Endothelial cell of umbilical vein (primary cell): ENCODE measurements around the gene FAM171A2. TPM values are rescaled to one million over a fixed set of nuclear protein-coding genes. Genes with fewer than 3 reads are reported as not detected.

Source experiments
- Bru-seq: library from RNA; stranded (reverse); fragments of 400-500 nt; gene quantifications from one replicate; lab custom pipeline; 2021; lab: Mats Ljungman, UMichigan
- BruChase-seq, 2 experiments: library from RNA; stranded (reverse); fragments of 400-500 nt; gene quantifications; one replicate each; lab custom pipeline; 2021; lab: Mats Ljungman, UMichigan
- BruUV-seq: library from RNA; stranded (reverse); fragments of 400-500 nt; replicated peaks from 2 replicates; lab custom pipeline; 2021; lab: Mats Ljungman, UMichigan
- CTCF ChIA-PET: fragments of 300-600, 350-600 bp; sonication (Branson Sonifier 250); formaldehyde crosslinking; loops from one replicate; lab custom pipeline; 2021; ENCODE audit warnings: antibody characterized with exemption, inconsistent platforms; lab: Charles Lee
- POLR2A ChIA-PET: fragments of 300-600, 350-600 bp; sonication (Branson Sonifier 250); formaldehyde crosslinking; loops from one replicate; lab custom pipeline; 2021; ENCODE audit warnings: antibody characterized with exemption, inconsistent platforms; lab: Charles Lee
- DNase-seq: peaks from one replicate; pipeline ENCODE4 v3.0.0-alpha.2; 2011; ENCODE audit warnings: low read depth, low spot score
- FAIRE-seq: peaks from 2 replicates; lab custom pipeline; 2011; peaks lifted over from hg19 to GRCh38; lab: Jason Lieb, UNC
- H2AFZ ChIP-seq: 2 replicates; pipeline ENCODE4 v1.6.0; 2012; ENCODE audit warnings: low read depth, low read length, control low read depth, inconsistent platforms
- H3K27ac ChIP-seq: 2 replicates; pipeline ENCODE4 v1.5.1; 2011; ENCODE audit warnings: low read depth, mild to moderate bottlenecking, control low read depth, low read length, moderate library complexity; ENCODE audit not compliant: insufficient read depth
- H3K27me3 ChIP-seq, 2 experiments: 2 replicates each; pipeline versions ENCODE4 v1.6.0 to v1.6.1; 2011; ENCODE audit warnings: low read length in 2 of 2, mixed read lengths in 1 of 2; ENCODE audit not compliant: control insufficient read depth in 2 of 2, insufficient read depth in 2 of 2
- H3K36me3 ChIP-seq, 2 experiments: 2 replicates in 1 of 2; 3 replicates in 1 of 2; pipeline ENCODE4 v1.5.1; 2011; ENCODE audit warnings: low read length in 2 of 2, mild to moderate bottlenecking in 1 of 2, moderate library complexity in 1 of 2; ENCODE audit not compliant: control insufficient read depth in 2 of 2, insufficient read depth in 2 of 2; ENCODE audit errors: extremely low read depth in 1 of 2
- H3K4me1 ChIP-seq: 3 replicates; pipeline ENCODE4 v1.5.1; 2011; ENCODE audit warnings: mild to moderate bottlenecking, low read length; ENCODE audit not compliant: control insufficient read depth, insufficient read depth; ENCODE audit errors: extremely low read depth
- H3K4me2 ChIP-seq: 2 replicates; pipeline ENCODE4 v1.6.1; 2011; ENCODE audit warnings: low read length, control low read depth, mixed read lengths; ENCODE audit not compliant: insufficient read depth
- H3K4me3 ChIP-seq, 3 experiments: fragments of 200-600 bp in 1 of 3; sonication (generic), shearing (Covaris generic) in 1 of 3; replicated peaks in 1 of 3; 2 replicates each; pipeline ENCODE4 v1.5.1; 2011 to 2016; ENCODE audit warnings: control low read depth in 3 of 3, low read length in 3 of 3, mild to moderate bottlenecking in 2 of 3, inconsistent platforms in 1 of 3, low read depth in 1 of 3, moderate library complexity in 1 of 3; ENCODE audit not compliant: insufficient read depth in 1 of 3
- H3K79me2 ChIP-seq: 2 replicates; pipeline ENCODE4 v1.6.0; 2012; ENCODE audit warnings: low read length, inconsistent platforms; ENCODE audit not compliant: control insufficient read depth, insufficient read depth
- H3K9ac ChIP-seq: replicated peaks from 2 replicates; pipeline ENCODE3; 2011; ENCODE audit warnings: low read length, control low read depth; ENCODE audit not compliant: insufficient read depth; ENCODE audit errors: extremely low read depth
- H3K9me1 ChIP-seq: replicated peaks from 3 replicates; pipeline ENCODE4 v1.6.0; 2011; ENCODE audit warnings: mild to moderate bottlenecking, low read length; ENCODE audit not compliant: control insufficient read depth, insufficient read depth; ENCODE audit errors: extremely low read depth
- H3K9me3 ChIP-seq: replicated peaks from 2 replicates; pipeline ENCODE4 v1.5.1; 2012; ENCODE audit warnings: low read length, inconsistent platforms; ENCODE audit not compliant: control insufficient read depth, insufficient read depth
- H4K20me1 ChIP-seq: replicated peaks from 2 replicates; pipeline ENCODE3; 2011; ENCODE audit warnings: mild to moderate bottlenecking, low read length; ENCODE audit not compliant: control insufficient read depth, insufficient read depth; ENCODE audit errors: extremely low read depth
- CTCF ChIP-seq, 2 donors: IDR thresholded peaks; 1 replicate in 1 of 2; 2 replicates in 1 of 2; pipeline ENCODE4 v1.5.1; 2011; ENCODE audit warnings: low read length in 2 of 2, mild to moderate bottlenecking in 2 of 2, moderate library complexity in 2 of 2, control low read depth in 1 of 2, inconsistent platforms in 1 of 2, low read depth in 1 of 2; ENCODE audit not compliant: insufficient read depth in 1 of 2; ENCODE audit errors: extremely low read depth in 1 of 2
- EZH2 ChIP-seq: IDR thresholded peaks from 2 replicates; pipeline ENCODE4 v1.6.1; 2012; ENCODE audit warnings: borderline replicate concordance, low read depth, mild to moderate bottlenecking, moderate library complexity, low read length, inconsistent platforms; ENCODE audit not compliant: severe bottlenecking
- FOS ChIP-seq: IDR thresholded peaks from 2 replicates; pipeline ENCODE4 v1.6.1; 2011; ENCODE audit warnings: mild to moderate bottlenecking, low read length, moderate library complexity, borderline replicate concordance; ENCODE audit not compliant: insufficient read depth
- GATA2 ChIP-seq: IDR thresholded peaks from 2 replicates; pipeline ENCODE4 v1.7.0; 2011; ENCODE audit warnings: low read depth, mild to moderate bottlenecking, moderate library complexity, mixed read lengths, low read length; ENCODE audit not compliant: insufficient read length, insufficient read depth
- JUN ChIP-seq: IDR thresholded peaks from 2 replicates; pipeline ENCODE4 v1.6.1; 2011; ENCODE audit warnings: borderline replicate concordance, low read depth; ENCODE audit not compliant: insufficient read length, insufficient read depth
- MYC ChIP-seq: IDR thresholded peaks from one replicate; pipeline ENCODE4 v1.6.1; 2011; ENCODE audit warnings: mild to moderate bottlenecking, low read depth, low read length
- POLR2A ChIP-seq: IDR thresholded peaks from 2 replicates; pipeline ENCODE4 v1.6.1; 2012; ENCODE audit warnings: low read depth, mild to moderate bottlenecking, control low read depth, low read length
- POLR2AphosphoS5 ChIP-seq: IDR thresholded peaks from 2 replicates; pipeline ENCODE4 v1.6.1; 2012; ENCODE audit warnings: low read depth, mild to moderate bottlenecking, control low read depth, low read length, moderate library complexity; ENCODE audit not compliant: insufficient read depth
- dilution Hi-C: fragments of 300-500 bp; cut with MboI; formaldehyde crosslinking; loops from one replicate; pipeline ENCODE4 v1.15.0; 2019; ENCODE audit warnings: low sequenced_read_pairs; ENCODE audit not compliant: extremely low pct_ligation_motif_present
- intact Hi-C: fragments of 100-400 bp; cut with micrococcal nuclease; formaldehyde crosslinking; loops from one replicate; pipeline ENCODE4 v1.10.0; 2022
- long read RNA-seq: library from polyadenylated mRNA; stranded (forward); transcript quantifications from one replicate; pipeline ENCODE4 v2.0.0, GENCODE V29; 2021
- polyA minus RNA-seq, 3 experiments: library from RNA; depleted of rRNA, polyadenylated mRNA; stranded (reverse); fragments of >200 nt; gene quantifications; 1 replicate in 1 of 3; 2 replicates in 2 of 3; pipeline ENCODE4 v1.2.3, GENCODE V29; 2011
- polyA plus RNA-seq, 4 experiments: library from polyadenylated mRNA; depleted of rRNA in 3 of 4; stranded (reverse) in 3 of 4; unstranded in 1 of 4; fragments of >200 nt; gene quantifications; 2 replicates each; pipeline versions ENCODE4 v1.2.1 to v1.2.3, GENCODE V29; 2011 to 2012; ENCODE audit warnings: missing spikeins in 1 of 4
- total RNA-seq: library from RNA; stranded (reverse); gene quantifications from 2 replicates; pipeline ENCODE4 v1.2.3, GENCODE V29; 2021
- TF ChIP-seq, protein P1 (sequence below): IDR thresholded peaks from 2 replicates; pipeline ENCODE4 v1.6.1; 2011; ENCODE audit not compliant: insufficient read depth, insufficient read length

FAM171A2 gene
- total RNA-seq (12.0 and 13.4 TPM in 2 replicates), polyA plus RNA-seq (11.3 and 13.0 TPM in 2 replicates), polyA minus RNA-seq (6.0 and 6.4 TPM in 2 replicates), Bru-seq, nascent RNA (percentile 39 among the genes with signal in this experiment), BruChase-seq, experiment 1, labeled RNA remaining after a 6-hour chase (percentile 47 among the genes with signal in this experiment), BruChase-seq, experiment 2, labeled RNA remaining after a 2-hour chase (percentile 44 among the genes with signal in this experiment)
- 4.2 and 6.5 TPM in 2 replicates for polyA plus RNA-seq (2011; cell fraction: cytosol; rRNA removed)
- polyA plus RNA-seq (2011; cell fraction: nucleus; rRNA removed): 4.1 and 5.6 TPM in 2 replicates
- 6.2 and 13.0 TPM in 2 replicates for polyA plus RNA-seq (2012)
- 2.3 TPM for polyA minus RNA-seq (2011; cell fraction: cytosol; rRNA and poly(A)+ RNA removed)
- polyA minus RNA-seq (2011; cell fraction: nucleus; rRNA and poly(A)+ RNA removed): 2.4 and 2.5 TPM in 2 replicates
- long read RNA-seq, transcript FAM171A2-201 (8 exons, 3,160 nt): major isoform, 8 of 17 reads
- long read RNA-seq, partial matches to known transcripts: 0 of 17 reads
- long read RNA-seq, other reads (novel, unspliced or antisense): 9 of 17 reads

DNA sequence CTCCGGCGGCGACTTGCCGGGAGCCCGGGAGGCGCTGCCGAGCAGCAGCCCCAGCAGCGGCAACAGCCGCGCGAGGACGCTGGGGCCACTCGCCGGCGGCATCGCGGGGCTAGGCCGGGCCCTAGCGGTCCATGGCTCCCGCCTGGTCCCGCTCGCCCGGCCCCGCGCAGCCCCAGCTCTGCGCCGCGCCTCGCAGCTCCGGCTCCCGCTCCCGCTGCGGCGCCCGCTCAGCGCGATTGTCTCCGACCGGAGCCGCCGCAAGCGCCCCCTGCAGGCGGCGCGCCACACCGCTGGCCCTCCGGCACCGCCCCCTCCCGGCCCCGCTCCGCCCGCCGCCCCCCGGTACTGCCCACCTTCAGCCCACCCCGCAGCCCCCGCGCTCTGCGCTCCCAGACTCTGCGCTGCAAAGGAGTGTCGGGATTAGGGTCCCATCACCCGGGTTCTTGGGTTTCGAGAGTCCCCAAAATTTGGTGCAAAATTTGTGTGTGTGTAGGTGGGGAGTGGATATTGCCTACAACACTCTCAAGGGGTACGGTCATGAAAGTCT is at the start of gene FAM171A2:
Gene FAM171A2 (minus strand): TSS at position 241 of the 547 bp plus-strand sequence. CDS start 139 bp downstream, at position 102.
- intact Hi-C loops (no loop called here), dilution Hi-C loops (no loop called here)
- TF ChIP-seq FOS (peak; percentile 5), POLR2AphosphoS5 (peak; percentile 73), POLR2A (peak; percentile 64), MYC (no peak), GATA2 (no peak), CTCF (IDR thresholded peaks at IDR 0.05; ENCODE audit: extremely low read depth in 1 of 2, insufficient read depth in 1 of 2, low read depth in 1 of 2, low read length in 2 of 2) (peak; percentile 53 to 60), EZH2 (no peak), JUN (no peak)
- TF ChIP-seq, protein P1, sequence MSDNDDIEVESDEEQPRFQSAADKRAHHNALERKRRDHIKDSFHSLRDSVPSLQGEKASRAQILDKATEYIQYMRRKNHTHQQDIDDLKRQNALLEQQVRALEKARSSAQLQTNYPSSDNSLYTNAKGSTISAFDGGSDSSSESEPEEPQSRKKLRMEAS: no peak
- H3K4me3 ChIP-seq: peak within 1 kb of the TSS; percentile 33 to 85 (median 37)
- DNase-seq: peak; percentile 56
- peaks cover 6 to 8% of the 10 kb centered on the region in 2 experiments for H3K27me3 ChIP-seq
- H3K9me3 ChIP-seq: no peaks in the 10 kb centered on the region
- no peaks in the 10 kb centered on the region for H3K79me2 ChIP-seq
- no peak within 1 kb of the TSS for H3K27ac ChIP-seq
- H3K36me3 ChIP-seq: no peaks in the 10 kb centered on the region
- peaks cover 5% of the 10 kb centered on the region for H3K4me1 ChIP-seq
- ChIA-PET POLR2A (interaction anchor here (0.6 kb wide), 1 partner anchor 15 kb away, joined by 3 read pairs; no protein-coding TSS in a partner anchor), CTCF (interaction anchor here (0.5 to 4.1 kb wide), 28 partner anchors 8 to 195 kb away, joined by 3 to 39 read pairs (median 6); partner anchors contain the start of genes ATXN7L3 and GRN)
- FAIRE-seq: peak; percentile 52
- H2AFZ ChIP-seq: peak within 1 kb of the TSS; percentile 20
- no peaks in the 10 kb centered on the region for H3K9me1 ChIP-seq
- no TSS peak for BruUV-seq
- H4K20me1 ChIP-seq: no peaks in the 10 kb centered on the region
- H3K4me2 ChIP-seq: peak within 1 kb of the TSS; percentile 62
- H3K9ac ChIP-seq: peak within 1 kb of the TSS; percentile 63
